Measurements from ENCODE around the gene MSH3. TPM values are rescaled to one million over a fixed set of nuclear protein-coding genes. Genes with fewer than 3 reads are reported as not detected.
"Not testable (repeated sequence)": the region's sequence is repeated elsewhere in the genome, so short reads cannot be mapped to it uniquely, and the experiment has no call there.

Gene MSH3
- total RNA-seq, 2 experiments from 2014 or later: 23.0 to 23.4 TPM

GRCh38 chr5:80825786-80826460 is 171.5 kb downstream of the MSH3 start:
- ChIA-PET POLR2A (no interaction called here), CTCF (interaction anchor here (1.2 kb wide), 1 partner anchor 344 kb away, joined by 3 read pairs; no protein-coding TSS in a partner anchor)
- ATAC-seq (no peak), DNase-seq (no peak)
- Mint-ChIP-seq H3K4me1 (ENCODE audit: low read depth) (no peaks in the 10 kb centered on the region), H3K4me3 (no peak overlapping the region), H3K27ac (no peak overlapping the region), H3K9me3 (peaks cover 14% of the 10 kb centered on the region), H3K27me3 (no peaks in the 10 kb centered on the region), H3K36me3 (ENCODE audit: low read depth) (peaks cover 45% of the 10 kb centered on the region)
- TF ChIP-seq CTCF (IDR thresholded peaks at IDR 0.05): no peak
- intact Hi-C loops (cut with micrococcal nuclease): no loop called here

- DNase-seq: no peak
- POLR2A ChIA-PET: no interaction called here
Measured at GRCh38 chr5:80834710-80835109, 180.3 kb downstream of the MSH3 start.

GRCh38 chr5:80835128-80835527 is 180.7 kb downstream of the MSH3 start:
- TF ChIP-seq CTCF (IDR thresholded peaks at IDR 0.05): no peak
- Mint-ChIP-seq H3K9me3 (no peaks in the 10 kb centered on the region), H3K4me1 (ENCODE audit: low read depth) (peaks cover 24% of the 10 kb centered on the region), H3K4me3 (no peak overlapping the region), H3K27me3 (no peaks in the 10 kb centered on the region), H3K27ac (no peak overlapping the region), H3K36me3 (ENCODE audit: low read depth) (peaks cover 8% of the 10 kb centered on the region)
- CTCF ChIA-PET: no interaction called here
- ATAC-seq (no peak), DNase-seq (no peak)
- POLR2A ChIA-PET: no interaction called here
- intact Hi-C loops (cut with micrococcal nuclease): no loop called here

More at GRCh38 chr5:80834710-80835109, 180.3 kb downstream of the MSH3 start:
- intact Hi-C loops (cut with micrococcal nuclease): no loop called here
- Mint-ChIP-seq H3K27ac (no peak overlapping the region), H3K4me1 (ENCODE audit: low read depth) (peaks cover 24% of the 10 kb centered on the region), H3K4me3 (no peak overlapping the region), H3K9me3 (no peaks in the 10 kb centered on the region), H3K36me3 (ENCODE audit: low read depth) (peaks cover 11% of the 10 kb centered on the region), H3K27me3 (no peaks in the 10 kb centered on the region)
- TF ChIP-seq CTCF (IDR thresholded peaks at IDR 0.05): no peak
- no peak for ATAC-seq
- CTCF ChIA-PET: no interaction called here

- intact Hi-C loops (cut with micrococcal nuclease): no loop called here
- DNase-seq: peak; percentile 75
- Mint-ChIP-seq H3K36me3 (ENCODE audit: low read depth) (peaks cover 22% of the 10 kb centered on the region), H3K27me3 (no peaks in the 10 kb centered on the region), H3K9me3 (peaks cover 2% of the 10 kb centered on the region), H3K4me1 (ENCODE audit: low read depth) (peaks cover 24% of the 10 kb centered on the region), H3K4me3 (no peak overlapping the region), H3K27ac (no peak overlapping the region)
- TF ChIP-seq CTCF (IDR thresholded peaks at IDR 0.05): no peak
- POLR2A ChIA-PET: no interaction called here
- CTCF ChIA-PET: interaction anchor here (1.7 kb wide), 1 partner anchor 270 kb away, joined by 6 read pairs; no protein-coding TSS in a partner anchor
- ATAC-seq: peak; percentile 93
Measured at GRCh38 chr5:80837679-80838078, 183.2 kb downstream of the MSH3 start.

- DNase-seq; H3K27me3 Mint-ChIP-seq; intact Hi-C loops (cut with micrococcal nuclease); CTCF ChIA-PET; H3K4me3 Mint-ChIP-seq; H3K9me3 Mint-ChIP-seq; POLR2A ChIA-PET; H3K27ac Mint-ChIP-seq; ATAC-seq: not testable (repeated sequence)
- Mint-ChIP-seq H3K36me3 (ENCODE audit: low read depth) (peaks cover 40% of the 10 kb centered on the region), H3K4me1 (ENCODE audit: low read depth) (peaks cover 16% of the 10 kb centered on the region)
Measured at GRCh38 chr5:80841026-80841797, 186.8 kb downstream of the MSH3 start.

GRCh38 chr5:80846422-80846821 is 192.0 kb downstream of the MSH3 start:
- H3K9me3 Mint-ChIP-seq: peaks cover 27% of the 10 kb centered on the region
- H3K27ac Mint-ChIP-seq; intact Hi-C loops (cut with micrococcal nuclease); H3K27me3 Mint-ChIP-seq; H3K4me3 Mint-ChIP-seq; POLR2A ChIA-PET; ATAC-seq; CTCF ChIA-PET; H3K4me1 Mint-ChIP-seq (ENCODE audit: low read depth): not testable (repeated sequence)
- peak; percentile 15 for DNase-seq
- H3K36me3 Mint-ChIP-seq (ENCODE audit: low read depth): peaks cover 75% of the 10 kb centered on the region

GRCh38 chr5:80850168-80850567 is 195.7 kb downstream of the MSH3 start:
- Mint-ChIP-seq H3K36me3 (ENCODE audit: low read depth) (peaks cover 57% of the 10 kb centered on the region), H3K4me1 (ENCODE audit: low read depth) (peaks cover 14% of the 10 kb centered on the region), H3K9me3 (peaks cover 20% of the 10 kb centered on the region)
- POLR2A ChIA-PET; H3K4me3 Mint-ChIP-seq; H3K27ac Mint-ChIP-seq; DNase-seq; CTCF ChIA-PET; ATAC-seq; H3K27me3 Mint-ChIP-seq; intact Hi-C loops (cut with micrococcal nuclease): not testable (repeated sequence)
